Stomach (tissue), 4 donors: Measurements from ENCODE around the gene SNX3.

Experiments
- EP300 ChIP-seq: sonication (generic); formaldehyde crosslinking; IDR thresholded peaks from one replicate; pipeline ENCODE4 v1.6.1; 2017; ENCODE audit warnings: antibody characterized with exemption
- POLR2A ChIP-seq, 4 donors: fragments of 450-650 bp; IDR thresholded peaks; one replicate each; pipeline ENCODE4 v1.6.1; 2016; ENCODE audit warnings: antibody characterized with exemption in 4 of 4, control low read depth in 2 of 4, mild to moderate bottlenecking in 1 of 4, moderate library complexity in 1 of 4
- TF ChIP-seq, protein P1 (sequence below), 7 experiments: fragments of 450-650 bp in 4 of 7; fragments of 200-600 bp in 3 of 7; sonication (generic) in 3 of 7; IDR thresholded peaks; one replicate each; pipeline ENCODE4 v1.5.1; 2016 to 2019; ENCODE audit warnings: antibody characterized with exemption in 7 of 7, control low read depth in 2 of 7, mild to moderate bottlenecking in 1 of 7

DNA sequence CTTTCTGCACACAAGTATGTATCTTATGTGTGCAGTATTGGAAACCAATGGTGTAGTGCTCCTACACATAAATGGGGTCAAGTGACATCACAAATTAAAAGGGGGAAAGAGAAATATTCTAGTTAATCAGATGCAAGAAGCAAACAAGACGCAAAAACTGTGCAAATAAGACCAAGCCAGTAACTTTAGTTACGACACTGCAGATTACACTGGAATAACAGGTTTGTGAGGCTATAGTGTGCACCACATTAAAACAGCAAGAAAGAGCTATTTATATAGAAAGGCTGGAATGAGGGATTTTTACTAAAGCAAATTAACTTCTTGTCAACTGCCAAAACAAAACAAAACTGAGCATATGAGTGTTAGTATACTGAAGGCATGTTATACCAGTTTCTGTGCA is 49.2 kb downstream of the SNX3 start:
- TF ChIP-seq POLR2A (IDR thresholded peaks at IDR 0.05) (no peak), EP300 (no peak)
- TF ChIP-seq, protein P1, sequence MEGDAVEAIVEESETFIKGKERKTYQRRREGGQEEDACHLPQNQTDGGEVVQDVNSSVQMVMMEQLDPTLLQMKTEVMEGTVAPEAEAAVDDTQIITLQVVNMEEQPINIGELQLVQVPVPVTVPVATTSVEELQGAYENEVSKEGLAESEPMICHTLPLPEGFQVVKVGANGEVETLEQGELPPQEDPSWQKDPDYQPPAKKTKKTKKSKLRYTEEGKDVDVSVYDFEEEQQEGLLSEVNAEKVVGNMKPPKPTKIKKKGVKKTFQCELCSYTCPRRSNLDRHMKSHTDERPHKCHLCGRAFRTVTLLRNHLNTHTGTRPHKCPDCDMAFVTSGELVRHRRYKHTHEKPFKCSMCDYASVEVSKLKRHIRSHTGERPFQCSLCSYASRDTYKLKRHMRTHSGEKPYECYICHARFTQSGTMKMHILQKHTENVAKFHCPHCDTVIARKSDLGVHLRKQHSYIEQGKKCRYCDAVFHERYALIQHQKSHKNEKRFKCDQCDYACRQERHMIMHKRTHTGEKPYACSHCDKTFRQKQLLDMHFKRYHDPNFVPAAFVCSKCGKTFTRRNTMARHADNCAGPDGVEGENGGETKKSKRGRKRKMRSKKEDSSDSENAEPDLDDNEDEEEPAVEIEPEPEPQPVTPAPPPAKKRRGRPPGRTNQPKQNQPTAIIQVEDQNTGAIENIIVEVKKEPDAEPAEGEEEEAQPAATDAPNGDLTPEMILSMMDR (IDR thresholded peaks at IDR 0.05) = no peak
